ENCODE results near the gene PCCA.
"Not testable (repeated sequence)": the region's sequence is repeated elsewhere in the genome, so short reads cannot be mapped to it uniquely, and the experiment has no call there.

PCCA gene

DNA sequence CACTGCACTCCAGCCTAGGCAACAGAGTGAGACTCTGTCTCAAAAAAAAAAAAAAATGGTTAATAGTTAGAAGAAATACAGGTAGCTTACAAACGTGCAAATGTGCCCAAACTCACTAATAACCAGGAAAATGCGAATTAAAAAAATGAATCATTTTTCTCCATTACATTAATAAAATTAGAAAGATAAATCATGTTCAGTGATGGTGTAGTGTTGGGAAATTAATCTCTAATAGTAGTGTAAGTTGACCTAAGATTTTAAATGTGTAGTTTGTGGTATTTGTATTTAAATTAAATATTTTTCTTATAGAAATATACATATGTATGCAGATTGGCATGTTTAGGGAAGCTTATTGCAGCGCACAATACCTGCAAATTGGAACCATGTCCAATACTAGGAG is 57.6 kb downstream of the PCCA start:
- FAIRE-seq = no peak

DNA sequence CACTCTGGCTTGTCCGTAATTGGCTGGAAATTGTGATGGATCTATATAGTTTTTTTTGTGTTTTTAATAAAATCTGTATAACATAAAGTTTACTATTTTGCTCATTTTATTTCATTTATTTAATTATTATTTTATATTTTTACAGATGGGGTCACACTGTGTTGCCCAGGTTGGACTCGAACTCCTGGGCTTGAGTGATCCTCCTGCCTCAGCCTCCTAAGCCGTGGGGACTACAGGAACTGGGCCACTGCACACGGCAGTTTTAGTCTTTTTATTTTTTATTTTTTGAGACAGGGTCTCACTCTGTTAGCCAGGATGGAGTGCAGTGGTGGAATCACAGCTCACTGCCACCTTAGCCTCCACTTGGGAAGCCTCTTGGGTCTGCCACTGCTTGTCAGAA is 58.9 kb downstream of the PCCA start:
- no peak for FAIRE-seq

DNA sequence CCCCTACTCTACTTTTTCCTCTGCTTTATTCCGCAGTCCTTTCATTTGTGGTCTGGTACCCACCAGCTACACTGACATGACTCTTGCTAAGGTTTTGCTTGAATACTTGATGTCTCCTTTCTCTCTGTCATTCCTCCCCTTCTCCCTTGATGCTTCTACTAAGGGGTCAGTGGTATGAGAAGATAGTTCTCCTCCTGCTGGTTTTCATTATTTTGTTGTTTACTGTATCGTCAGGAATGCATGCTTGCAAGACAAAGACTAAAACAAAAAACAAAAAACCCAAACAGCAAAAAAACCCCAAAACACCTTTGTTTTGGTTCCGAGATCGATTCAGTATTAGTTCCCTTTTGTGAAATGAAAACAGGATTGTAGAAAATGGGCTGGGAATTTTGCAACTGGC is 59.5 kb downstream of the PCCA start:
- FAIRE-seq = no peak

GRCh38 chr13:100149389-100149788 is 60.5 kb downstream of the PCCA start:
- no peak for FAIRE-seq

GRCh38 chr13:100150711-100151110 is 61.8 kb downstream of the PCCA start:
- FAIRE-seq = not testable (repeated sequence)

DNA sequence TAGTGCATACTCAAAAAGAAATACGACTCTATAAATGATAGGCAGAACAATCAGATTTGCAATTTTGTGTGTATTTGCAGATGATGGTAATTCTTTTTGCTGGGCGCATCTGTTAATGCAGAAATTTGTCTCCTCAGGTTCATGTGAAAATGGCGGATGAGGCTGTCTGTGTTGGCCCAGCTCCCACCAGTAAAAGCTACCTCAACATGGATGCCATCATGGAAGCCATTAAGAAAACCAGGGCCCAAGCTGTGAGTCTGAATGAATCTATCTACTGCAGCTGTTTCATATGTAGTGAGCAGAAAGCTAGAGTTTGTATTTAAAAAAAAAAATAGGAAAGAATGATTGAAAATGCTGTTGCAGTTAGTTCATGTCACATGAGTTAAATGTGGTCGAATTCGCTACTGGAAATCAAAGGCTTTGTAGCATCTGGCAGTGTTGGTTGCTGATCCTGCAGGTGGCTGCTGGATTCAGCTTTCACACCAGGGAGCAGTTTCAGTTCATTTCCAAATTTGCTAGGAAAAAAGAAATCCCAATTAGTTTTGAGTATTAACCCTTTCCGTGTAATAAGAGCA is 66.0 kb downstream of the PCCA start:
- FAIRE-seq = no peak

- no peak for FAIRE-seq
Observed at GRCh38 chr13:100156788-100157187, 67.9 kb downstream of the PCCA start.

DNA sequence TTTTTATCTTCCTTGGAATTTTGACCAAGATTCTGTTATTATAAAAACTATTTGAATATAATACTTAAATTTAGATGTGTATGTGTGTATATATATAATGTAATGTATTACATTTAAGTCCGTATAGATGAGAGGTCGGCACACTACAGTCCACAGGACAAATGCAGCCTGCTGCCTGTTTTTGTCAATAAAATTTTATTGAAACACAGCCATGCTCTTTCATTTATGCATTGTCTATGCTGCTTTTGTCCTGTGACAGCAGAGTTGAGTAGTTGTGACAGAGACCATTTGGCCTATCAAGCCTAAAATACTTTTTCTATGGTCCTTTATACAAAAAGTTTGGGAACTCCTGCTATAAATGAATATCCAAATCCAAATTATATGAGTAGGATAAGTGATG is 69.7 kb downstream of the PCCA start:
- FAIRE-seq = no peak

GRCh38 chr13:100159584-100159983 is 70.7 kb downstream of the PCCA start:
- FAIRE-seq = no peak

GRCh38 chr13:100160450-100160849 is 71.6 kb downstream of the PCCA start:
- FAIRE-seq = no peak

GRCh38 chr13:100163375-100163774 is 74.5 kb downstream of the PCCA start:
- FAIRE-seq = no peak

DNA sequence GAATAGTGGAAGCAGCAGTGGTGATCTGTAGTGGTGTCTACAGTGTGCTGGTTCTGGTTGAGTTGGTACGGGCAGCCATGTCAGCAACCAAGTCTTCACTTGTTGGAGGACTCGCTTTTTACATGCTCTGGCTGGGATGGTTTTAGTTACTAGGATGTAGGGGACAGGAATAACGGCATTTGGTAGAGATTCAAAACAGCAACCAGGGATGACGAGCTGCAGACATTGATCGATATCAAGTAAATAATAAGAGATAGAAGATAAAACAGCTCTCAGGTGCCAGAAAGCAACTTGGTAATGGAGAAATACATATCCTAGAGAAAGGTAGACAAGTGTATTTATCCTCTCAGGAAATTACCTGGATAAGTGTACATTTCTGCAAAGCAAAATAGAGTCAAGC is 84.3 kb downstream of the PCCA start:
- no peak for FAIRE-seq

- FAIRE-seq = not testable (repeated sequence)
Observed at GRCh38 chr13:100174455-100174854, 85.6 kb downstream of the PCCA start.

GRCh38 chr13:100175078-100175802 is 86.3 kb downstream of the PCCA start:
- no peak for FAIRE-seq

GRCh38 chr13:100175803-100176182 is 86.9 kb downstream of the PCCA start:
- no peak for FAIRE-seq

DNA sequence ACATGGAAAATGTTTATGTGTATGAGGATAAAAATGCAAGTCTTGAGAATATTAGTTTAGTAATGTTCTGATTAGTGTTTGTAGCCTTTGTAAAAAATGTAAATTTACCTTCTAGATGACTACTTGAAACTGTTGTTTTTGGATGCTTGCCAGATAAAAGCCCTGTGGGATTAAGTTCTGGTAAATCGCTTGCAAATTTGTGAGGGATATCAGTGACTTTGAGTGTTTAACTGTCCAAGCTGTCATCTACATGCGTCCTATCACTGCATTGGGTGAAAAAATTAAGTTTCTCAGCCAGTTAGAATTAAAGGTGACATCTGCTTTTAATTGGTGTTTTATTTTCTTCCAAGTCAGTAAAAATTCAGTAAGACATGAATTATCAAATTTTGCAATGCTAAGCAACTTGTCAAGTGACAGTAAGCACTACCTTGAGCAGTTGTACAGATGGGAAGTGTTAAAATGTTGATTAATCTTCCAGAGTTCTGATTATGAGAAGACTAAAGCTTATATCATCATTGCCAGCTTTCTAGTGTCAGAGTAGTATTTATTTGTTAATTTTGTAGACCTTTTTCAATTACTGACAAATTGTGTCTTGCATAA is 88.0 kb downstream of the PCCA start:
- FAIRE-seq = no peak

DNA sequence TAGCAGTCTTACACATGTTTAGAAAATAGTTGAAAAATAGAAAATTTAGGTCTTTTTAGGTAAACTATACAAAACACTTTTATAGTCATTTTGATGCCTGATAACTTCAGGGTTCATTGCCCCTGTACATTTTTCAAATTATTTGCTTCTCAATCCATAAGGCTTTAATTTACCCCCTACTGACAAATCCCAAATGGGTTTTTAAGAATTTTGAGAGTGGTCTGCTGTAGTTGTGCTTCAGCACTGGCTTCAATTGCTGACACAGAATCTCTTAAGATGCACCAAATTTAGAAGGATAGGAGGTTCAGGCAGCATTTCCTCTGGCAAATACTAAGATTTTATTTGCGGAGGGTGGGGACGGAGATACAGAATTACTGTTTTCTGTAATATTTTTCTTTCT is 89.4 kb downstream of the PCCA start:
- no peak for FAIRE-seq

GRCh38 chr13:100179276-100179675 is 90.4 kb downstream of the PCCA start:
- no peak for FAIRE-seq

GRCh38 chr13:100182900-100183490 is 94.1 kb downstream of the PCCA start:
- no peak for FAIRE-seq

- FAIRE-seq = no peak
Observed at GRCh38 chr13:100184095-100184494, 95.2 kb downstream of the PCCA start.

GRCh38 chr13:100195568-100195967 is 106.7 kb downstream of the PCCA start:
- no peak for FAIRE-seq

GRCh38 chr13:100196375-100196774 is 107.5 kb downstream of the PCCA start:
- no peak for FAIRE-seq

- FAIRE-seq = no peak
Observed at GRCh38 chr13:100197116-100197515, 108.2 kb downstream of the PCCA start.
